ENCODE data around the gene LDLRAD3. TPM values are rescaled to one million over a fixed set of nuclear protein-coding genes. Genes with fewer than 3 reads are reported as not detected.

Gene LDLRAD3
- total RNA-seq, 2 experiments from 2014 or later, result 0.22 to 0.59 TPM

GRCh38 chr11:36258730-36259360, 315.0 kb downstream of the LDLRAD3 start:
- Mint-ChIP-seq H3K4me1 (ENCODE audit: low read depth) (no peaks in the 10 kb centered on the region), H3K36me3 (ENCODE audit: low read depth) (no peaks in the 10 kb centered on the region), H3K4me3 (no peak overlapping the region), H3K27ac (no peak overlapping the region), H3K9me3 (no peaks in the 10 kb centered on the region), H3K27me3 (peaks cover 16% of the 10 kb centered on the region)
- ChIA-PET CTCF (interaction anchor here (0.6 to 2.5 kb wide), 15 partner anchors 10 to 1329 kb away, joined by 3 to 15 read pairs (median 3); no protein-coding TSS in a partner anchor), POLR2A (no interaction called here)
- DNase-seq, result peak; percentile 41
- intact Hi-C loops (cut with micrococcal nuclease), result no loop called here
- ATAC-seq, result peak; percentile 66
- TF ChIP-seq CTCF (IDR thresholded peaks at IDR 0.05), result peak; percentile 19

- no peak for ATAC-seq
- intact Hi-C loops (cut with micrococcal nuclease), result loop anchor here (5.0 kb wide), 1 partner anchor 219 kb away; no protein-coding TSS in a partner anchor
- CTCF ChIA-PET, result interaction anchor here (0.7 kb wide), 1 partner anchor 645 kb away, joined by 3 read pairs; no protein-coding TSS in a partner anchor
Observed at GRCh38 chr11:36261094-36261493, 317.2 kb downstream of the LDLRAD3 start.

GRCh38 chr11:36264011-36264972, 320.4 kb downstream of the LDLRAD3 start:
- Mint-ChIP-seq H3K27ac (no peak overlapping the region), H3K36me3 (ENCODE audit: low read depth) (no peaks in the 10 kb centered on the region), H3K4me1 (ENCODE audit: low read depth) (no peaks in the 10 kb centered on the region), H3K9me3 (no peaks in the 10 kb centered on the region), H3K4me3 (no peak overlapping the region), H3K27me3 (peaks cover 9% of the 10 kb centered on the region)
- ChIA-PET CTCF (interaction anchor here (0.7 to 2.8 kb wide), 5 partner anchors 33 to 659 kb away, joined by 3 to 12 read pairs (median 4); no protein-coding TSS in a partner anchor), POLR2A (no interaction called here)
- ATAC-seq (no peak), DNase-seq (no peak)
- TF ChIP-seq CTCF (IDR thresholded peaks at IDR 0.05), result no peak
- intact Hi-C loops (cut with micrococcal nuclease), result loop anchor here (5.0 kb wide), 1 partner anchor 222 kb away; no protein-coding TSS in a partner anchor

More at GRCh38 chr11:36261094-36261493, 317.2 kb downstream of the LDLRAD3 start:
- Mint-ChIP-seq H3K27ac (no peak overlapping the region), H3K9me3 (no peaks in the 10 kb centered on the region), H3K4me3 (no peak overlapping the region), H3K36me3 (ENCODE audit: low read depth) (no peaks in the 10 kb centered on the region), H3K27me3 (peaks cover 17% of the 10 kb centered on the region), H3K4me1 (ENCODE audit: low read depth) (no peaks in the 10 kb centered on the region)
- no peak for TF ChIP-seq CTCF (IDR thresholded peaks at IDR 0.05)
- no peak for DNase-seq
- POLR2A ChIA-PET, result interaction anchor here (1.1 kb wide), 1 partner anchor 12 kb away, joined by 3 read pairs; no protein-coding TSS in a partner anchor

- Mint-ChIP-seq H3K27me3 (peaks cover 6% of the 10 kb centered on the region), H3K9me3 (no peaks in the 10 kb centered on the region), H3K4me1 (ENCODE audit: low read depth) (no peaks in the 10 kb centered on the region), H3K36me3 (ENCODE audit: low read depth) (no peaks in the 10 kb centered on the region), H3K4me3 (no peak overlapping the region), H3K27ac (no peak overlapping the region)
- no peak for TF ChIP-seq CTCF (IDR thresholded peaks at IDR 0.05)
- CTCF ChIA-PET, result interaction anchor here (0.9 to 3.2 kb wide), 14 partner anchors 7 to 646 kb away, joined by 3 to 34 read pairs (median 4); no protein-coding TSS in a partner anchor
- no peak for DNase-seq
- intact Hi-C loops (cut with micrococcal nuclease), result loop anchor here (5.0 kb wide), 3 partner anchors 223 to 648 kb away; partner anchors contain the start of gene FJX1
- ATAC-seq, result no peak
- POLR2A ChIA-PET, result no interaction called here
Observed at GRCh38 chr11:36264973-36265344, 321.1 kb downstream of the LDLRAD3 start.

Measured in activated CD8-positive, alpha-beta T cell treated with anti-CD3 and anti-CD28 coated beads for 36 hours (primary cell).